Ishikawa (cell line): Measurements from ENCODE around the gene ABCC1.

Source experiments
- CEBPB ChIP-seq: IDR thresholded peaks from 2 replicates; pipeline ENCODE4 v1.6.1; 2012
- CREB1 ChIP-seq: IDR thresholded peaks from 2 replicates; pipeline ENCODE4 v1.6.1; 2012; ENCODE audit warnings: low read depth
- EGR1 ChIP-seq: IDR thresholded peaks from 2 replicates; pipeline ENCODE4 v1.6.1; 2012
- EP300 ChIP-seq: IDR thresholded peaks from 2 replicates; pipeline ENCODE4 v1.6.1; 2012; ENCODE audit warnings: borderline replicate concordance
- FOXM1 ChIP-seq: IDR thresholded peaks from 2 replicates; pipeline ENCODE4 v1.6.1; 2012; ENCODE audit warnings: low read depth, borderline replicate concordance
- MAX ChIP-seq: IDR thresholded peaks from 2 replicates; pipeline ENCODE4 v1.6.1; 2012
- RAD21 ChIP-seq: IDR thresholded peaks from 2 replicates; pipeline ENCODE4 v1.6.1; 2012; ENCODE audit warnings: low read depth
- REST ChIP-seq: IDR thresholded peaks from 2 replicates; pipeline ENCODE4 v1.6.1; 2012; ENCODE audit warnings: low read depth, mild to moderate bottlenecking
- TAF1 ChIP-seq: IDR thresholded peaks from 2 replicates; pipeline ENCODE4 v1.6.1; 2012; ENCODE audit warnings: low read depth, mild to moderate bottlenecking
- TCF12 ChIP-seq: IDR thresholded peaks from 2 replicates; pipeline ENCODE4 v1.6.1; 2012; ENCODE audit warnings: low read depth
- TEAD4 ChIP-seq: IDR thresholded peaks from 2 replicates; pipeline ENCODE4 v1.6.1; 2012
- USF1 ChIP-seq: IDR thresholded peaks from 2 replicates; pipeline ENCODE4 v1.6.1; 2012
- YY1 ChIP-seq: IDR thresholded peaks from 2 replicates; pipeline ENCODE4 v1.6.1; 2012; ENCODE audit warnings: low read depth
- ZBTB7A ChIP-seq: IDR thresholded peaks from 2 replicates; pipeline ENCODE4 v1.6.1; 2012; ENCODE audit warnings: low read depth

- no peak for TF ChIP-seq TAF1
- TF ChIP-seq CEBPB: no peak
- TF ChIP-seq MAX: no peak
- no peak for TF ChIP-seq FOXM1
- TF ChIP-seq YY1: no peak
- TF ChIP-seq EP300: no peak
- no peak for TF ChIP-seq ZBTB7A
- TF ChIP-seq RAD21: no peak
- TF ChIP-seq USF1: no peak
- TF ChIP-seq TCF12: no peak
- TF ChIP-seq TEAD4: no peak
- TF ChIP-seq EGR1: no peak
- TF ChIP-seq REST: no peak
- TF ChIP-seq CREB1: no peak
Observed at GRCh38 chr16:16020291-16020690, 70.9 kb downstream of the ABCC1 start.
